Panc1 (cell line): ENCODE measurements around the gene LAYN.

ENCODE experiments used
- CTCF ChIP-seq: fragments of 450-650 bp; IDR thresholded peaks from 2 replicates; pipeline ENCODE4 v1.5.1; 2017; ENCODE audit warnings: mild to moderate bottlenecking
- POLR2AphosphoS5 ChIP-seq: IDR thresholded peaks from 2 replicates; pipeline ENCODE4 v1.6.1; 2012; ENCODE audit warnings: mild to moderate bottlenecking, low read depth, low read length, moderate library complexity

GRCh38 chr11:111601636-111601978, 61.1 kb downstream of the LAYN start:
- TF ChIP-seq CTCF (no peak), POLR2AphosphoS5 (no peak)
